Pancreas (tissue), 10 donors: ENCODE data around the gene CELF5. TPM values are rescaled to one million over a fixed set of nuclear protein-coding genes. Genes with fewer than 3 reads are reported as not detected.

Source experiments
- ATAC-seq, 4 donors: fragments of 200-7000 bp; cut with Tn5 transposase; one replicate each; pipeline versions ENCODE4 v1.8.0 to v1.9.1; 2020; ENCODE audit warnings: mild to moderate bottlenecking in 4 of 4, moderate library complexity in 4 of 4
- DNase-seq, 6 donors: peaks; one replicate each; pipeline ENCODE4 v3.0.0-alpha.2; 2020
- FAIRE-seq: peaks from 2 replicates; lab custom pipeline; 2012; peaks lifted over from hg19 to GRCh38; lab: Jason Lieb, UNC
- H3K27ac ChIP-seq, 4 donors: fragments of 200-600 bp; sonication (generic); 1 replicate in 3 of 4; 2 replicates in 1 of 4; pipeline versions ENCODE4 v1.5.0 to v1.8.0; 2020
- H3K27me3 ChIP-seq, 4 donors: fragments of 200-600 bp; one replicate each; pipeline ENCODE4 v1.8.0; 2021
- H3K36me3 ChIP-seq, 3 donors: fragments of 200-600 bp; sonication (generic) in 1 of 3; one replicate each; pipeline versions ENCODE4 v1.5.0 to v1.8.0; 2020 to 2021
- H3K4me1 ChIP-seq, 3 donors: fragments of 200-600 bp; one replicate each; pipeline ENCODE4 v1.8.0; 2021
- H3K4me3 ChIP-seq, 4 donors: fragments of 200-600 bp; sonication (generic) in 2 of 4; one replicate each; pipeline versions ENCODE4 v1.5.0 to v1.8.0; 2020 to 2021
- H3K9me3 ChIP-seq, 4 donors: fragments of 200-600 bp; one replicate each; pipeline ENCODE4 v1.8.0; 2021
- WGBS, 2 donors: extraction: QIAGEN DNeasy Blood & Tissue Kit; methylation state at CpG; one replicate each; pipeline ENCODE4 v1.1.7; 2013; 5-methylcytosine and 5-hydroxymethylcytosine counted together
- intact Hi-C, 3 donors: fragments of 100-400 bp; cut with DNase I; formaldehyde crosslinking; loops; one replicate each; pipeline versions ENCODE4 v1.11.1 to v1.14.2; 2022
- polyA plus RNA-seq, 2 donors: library from polyadenylated mRNA; stranded (reverse); fragments of 200-250 nt; gene quantifications; one replicate each; pipeline ENCODE4 v1.2.3, GENCODE V29; 2013
- total RNA-seq, 6 donors: library from RNA; stranded (reverse); fragmentation: NEBNext Ultra II Directional in 4 of 6; extraction: Animal tissue kit (Norgen Biotek cat#: 25700) in 4 of 6; gene quantifications; one replicate each; pipeline versions ENCODE4 v1.2.1 to v1.2.4, GENCODE V29; 2021 to 2023
- TF ChIP-seq, protein P1 (sequence below), 4 donors: fragments of 200-600 bp; sonication (generic) in 3 of 4; IDR thresholded peaks; one replicate each; pipeline versions ENCODE4 v1.5.0 to v1.8.0; 2021; ENCODE audit warnings: antibody characterized with exemption in 4 of 4
- donor health status: healthy with polysubstance abuse.
- donor health status: DM: no; HTN: no; CAD: no; lungs with moderate emphysema.
- donor health status: DM: no; HTN: no; CAD: no.
- donor health status: control.
- donor health status: control.
- donor health status: Bipolar disorder and iron deficiency.
- donor health status: DM: yes; HTN: yes; CAD: no.
- donor health status: DM: no; HTN: no; CAD: no.
- donor health status: DM: no; HTN: no; CAD: no.
- donor health status: DM: yes; HTN: yes; CAD: no.

CELF5 gene
- total and polyA plus RNA-seq, 8 donors: 0.30 to 1.6 (median 0.65) TPM

DNA sequence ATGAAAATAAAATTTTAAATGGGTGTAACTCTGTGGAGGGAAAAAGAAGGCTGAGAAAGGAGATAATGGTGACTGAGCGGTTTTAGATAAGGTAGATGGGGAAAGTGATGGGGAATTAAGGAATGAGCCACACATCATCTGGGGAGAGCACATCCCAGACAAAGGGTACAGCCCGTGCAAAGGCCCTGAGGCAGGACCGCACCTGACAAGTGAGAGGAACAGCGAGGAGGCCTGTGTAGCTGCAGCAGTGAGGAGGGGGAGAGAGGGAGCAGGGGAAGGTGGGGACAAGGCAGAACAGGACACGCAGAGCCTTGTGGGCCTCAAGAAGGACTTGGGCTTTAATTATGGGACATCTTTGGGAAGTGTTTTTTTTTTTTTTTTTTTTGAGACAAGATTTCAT, 1.8 kb upstream of the CELF5 start:
- FAIRE-seq: no peak
- ATAC-seq: no peak
- Histone ChIP-seq H3K36me3 (no peaks in the 10 kb centered on the region), H3K4me1 (no peaks in the 10 kb centered on the region), H3K4me3 (no peak overlapping the region), H3K27ac (no peak overlapping the region), H3K27me3 (no peaks in the 10 kb centered on the region), H3K9me3 (no peaks in the 10 kb centered on the region)
- intact Hi-C loops: no loop called here
- 75 to 85% methylated on average over 5 of the region's 5 CpGs for WGBS, 2 donors
- DNase-seq: no peak
- TF ChIP-seq, protein P1, sequence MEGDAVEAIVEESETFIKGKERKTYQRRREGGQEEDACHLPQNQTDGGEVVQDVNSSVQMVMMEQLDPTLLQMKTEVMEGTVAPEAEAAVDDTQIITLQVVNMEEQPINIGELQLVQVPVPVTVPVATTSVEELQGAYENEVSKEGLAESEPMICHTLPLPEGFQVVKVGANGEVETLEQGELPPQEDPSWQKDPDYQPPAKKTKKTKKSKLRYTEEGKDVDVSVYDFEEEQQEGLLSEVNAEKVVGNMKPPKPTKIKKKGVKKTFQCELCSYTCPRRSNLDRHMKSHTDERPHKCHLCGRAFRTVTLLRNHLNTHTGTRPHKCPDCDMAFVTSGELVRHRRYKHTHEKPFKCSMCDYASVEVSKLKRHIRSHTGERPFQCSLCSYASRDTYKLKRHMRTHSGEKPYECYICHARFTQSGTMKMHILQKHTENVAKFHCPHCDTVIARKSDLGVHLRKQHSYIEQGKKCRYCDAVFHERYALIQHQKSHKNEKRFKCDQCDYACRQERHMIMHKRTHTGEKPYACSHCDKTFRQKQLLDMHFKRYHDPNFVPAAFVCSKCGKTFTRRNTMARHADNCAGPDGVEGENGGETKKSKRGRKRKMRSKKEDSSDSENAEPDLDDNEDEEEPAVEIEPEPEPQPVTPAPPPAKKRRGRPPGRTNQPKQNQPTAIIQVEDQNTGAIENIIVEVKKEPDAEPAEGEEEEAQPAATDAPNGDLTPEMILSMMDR (IDR thresholded peaks at IDR 0.05): no peak

- no peaks in the 10 kb centered on the region for H3K4me1 ChIP-seq
- TF ChIP-seq, protein P1 (IDR thresholded peaks at IDR 0.05): no peak
- no peak overlapping the region for H3K4me3 ChIP-seq
- DNase-seq (no peak), ATAC-seq (no peak), FAIRE-seq (no peak)
- no peaks in the 10 kb centered on the region for H3K36me3 ChIP-seq
- 0% methylated on average over 5 to 9 of the region's 9 CpGs for WGBS, 2 donors
- H3K27ac ChIP-seq: no peak overlapping the region
- intact Hi-C loops: no loop called here
- no peaks in the 10 kb centered on the region for H3K9me3 ChIP-seq
- H3K27me3 ChIP-seq: no peaks in the 10 kb centered on the region
Observed at GRCh38 chr19:3225169-3225485, 666 bp downstream of the CELF5 start.

GRCh38 chr19:3225677-3226093, 1.2 kb downstream of the CELF5 start:
- 41% methylated on average over 14 to 16 of the region's 16 CpGs for WGBS, 2 donors
- no peak overlapping the region for H3K4me3 ChIP-seq
- DNase-seq (no peak), FAIRE-seq (no peak), ATAC-seq (no peak)
- H3K4me1 ChIP-seq: no peaks in the 10 kb centered on the region
- H3K36me3 ChIP-seq: no peaks in the 10 kb centered on the region
- no peaks in the 10 kb centered on the region for H3K9me3 ChIP-seq
- TF ChIP-seq, protein P1 (IDR thresholded peaks at IDR 0.05): no peak
- no peak overlapping the region for H3K27ac ChIP-seq
- intact Hi-C loops: no loop called here
- H3K27me3 ChIP-seq: no peaks in the 10 kb centered on the region

DNA sequence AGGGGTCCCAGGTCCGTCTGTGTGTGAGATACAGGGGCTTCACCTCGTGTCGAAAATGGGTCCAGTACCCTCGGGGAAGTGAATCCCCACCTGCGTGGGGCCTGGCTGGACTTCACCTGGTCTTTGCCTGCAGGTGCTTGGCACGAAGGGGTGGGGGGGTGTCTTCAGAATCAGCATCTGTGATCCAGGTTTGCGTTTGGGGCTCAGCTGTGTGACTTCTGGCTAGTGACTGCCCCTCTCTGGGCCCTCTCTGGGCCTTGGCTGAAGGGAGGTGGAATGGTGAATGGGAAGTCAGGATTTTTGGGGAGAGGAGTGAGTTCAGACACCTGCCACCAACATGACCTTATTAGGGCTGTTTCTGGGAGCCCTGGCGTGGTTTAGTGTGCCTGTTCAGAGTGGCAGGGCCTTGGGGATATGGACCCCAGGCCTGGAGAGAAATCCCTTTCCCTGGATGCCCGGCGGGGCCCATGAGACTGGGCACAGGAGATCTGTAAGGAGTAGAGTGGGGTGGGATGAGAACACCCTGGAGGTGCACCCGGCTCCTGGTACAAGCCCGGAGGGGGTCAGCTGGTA, 2.7 kb downstream of the CELF5 start:
- Histone ChIP-seq H3K4me1 (no peaks in the 10 kb centered on the region), H3K36me3 (no peaks in the 10 kb centered on the region), H3K9me3 (no peaks in the 10 kb centered on the region), H3K27ac (no peak overlapping the region), H3K27me3 (no peaks in the 10 kb centered on the region), H3K4me3 (no peak overlapping the region)
- WGBS, 2 donors: 59 to 65% methylated on average over 12 of the region's 12 CpGs
- no peak for DNase-seq
- ATAC-seq: no peak
- intact Hi-C loops: no loop called here
- TF ChIP-seq, protein P1 (IDR thresholded peaks at IDR 0.05): no peak
- no peak for FAIRE-seq

GRCh38 chr19:3229346-3229743, 4.9 kb downstream of the CELF5 start:
- Histone ChIP-seq H3K4me1 (no peaks in the 10 kb centered on the region), H3K36me3 (no peaks in the 10 kb centered on the region), H3K27ac (no peak overlapping the region), H3K9me3 (no peaks in the 10 kb centered on the region), H3K27me3 (no peaks in the 10 kb centered on the region), H3K4me3 (no peak overlapping the region)
- 37 to 56% methylated on average over 9 of the region's 9 CpGs for WGBS, 2 donors
- intact Hi-C loops: no loop called here
- no peak for DNase-seq
- TF ChIP-seq, protein P1 (IDR thresholded peaks at IDR 0.05): no peak
- no peak for FAIRE-seq
- ATAC-seq: no peak
